HPDE6-E6E7 (cell line): Measurements from ENCODE around the gene MCL1.

Experiments used
- DNase-seq: peaks from one replicate; pipeline ENCODE4 v3.0.0; 2011; ENCODE audit warnings: missing footprints; ENCODE audit errors: extremely low spot score

Gene MCL1

GRCh38 chr1:150557813-150558212 lies 21.6 kb downstream of the MCL1 start:
- no peak for DNase-seq

- no peak for DNase-seq
These were observed 22.3 kb downstream of the MCL1 start for GRCh38 chr1:150557065-150557600.

GRCh38 chr1:150555971-150556865 lies 23.2 kb downstream of the MCL1 start:
- no peak for DNase-seq

GRCh38 chr1:150555198-150555970 lies 24.0 kb downstream of the MCL1 start:
- no peak for DNase-seq

GRCh38 chr1:150554086-150554452 lies 25.3 kb downstream of the MCL1 start:
- DNase-seq: no peak

GRCh38 chr1:150553392-150554085 lies 25.9 kb downstream of the MCL1 start:
- no peak for DNase-seq

- DNase-seq: no peak
These were observed 26.5 kb downstream of the MCL1 start for GRCh38 chr1:150552911-150553289.

- DNase-seq: peak; percentile 86
These were observed 27.1 kb downstream of the MCL1 start for GRCh38 chr1:150552128-150552910.

GRCh38 chr1:150551784-150552127 lies 27.7 kb downstream of the MCL1 start:
- no peak for DNase-seq

- DNase-seq: no peak
These were observed 28.2 kb downstream of the MCL1 start for GRCh38 chr1:150551051-150551783.

- DNase-seq: no peak
These were observed 29.0 kb downstream of the MCL1 start for GRCh38 chr1:150550222-150551050.

- DNase-seq: no peak
These were observed 29.8 kb downstream of the MCL1 start for GRCh38 chr1:150549496-150550221.

- DNase-seq: no peak
These were observed 30.5 kb downstream of the MCL1 start, which contains the start of gene ADAMTSL4 for GRCh38 chr1:150548632-150549495. ADAMTSL4 (plus strand) TSS chr1:150549408; CDS start chr1:150552289, 2,881 bp downstream.

GRCh38 chr1:150548324-150548631 lies 31.1 kb downstream of the MCL1 start:
- DNase-seq: no peak

GRCh38 chr1:150546294-150546937 lies 33.0 kb downstream of the MCL1 start:
- no peak for DNase-seq

GRCh38 chr1:150545486-150546032 lies 33.9 kb downstream of the MCL1 start:
- DNase-seq: no peak

- DNase-seq: no peak
These were observed 35.2 kb downstream of the MCL1 start for GRCh38 chr1:150544204-150544603.
